Caki2 (cell line): ENCODE results near the gene CPZ. TPM values are rescaled to one million over a fixed set of nuclear protein-coding genes. Genes with fewer than 3 reads are reported as not detected.

Experiments used
- DNase-seq: peaks from one replicate; pipeline ENCODE4 v3.0.0-alpha.2; 2015; ENCODE audit warnings: low read depth
- in situ Hi-C: cut with HindIII; loops from 2 replicates; pipeline ENCODE4 v1.10.0; 2016; ENCODE audit warnings: low sequenced_read_pairs, low pct_unique_long_range_greater_than_20kb, mixed read lengths
- total RNA-seq: library from RNA; depleted of rRNA; stranded (reverse); fragments of >200 nt; shearing (Covaris generic); gene quantifications from 2 replicates; pipeline ENCODE4 v1.2.3, GENCODE V29; 2014; ENCODE audit warnings: low replicate concordance

CPZ gene
- total RNA-seq, 1 experiment from 2014 or later, result not detected

DNA sequence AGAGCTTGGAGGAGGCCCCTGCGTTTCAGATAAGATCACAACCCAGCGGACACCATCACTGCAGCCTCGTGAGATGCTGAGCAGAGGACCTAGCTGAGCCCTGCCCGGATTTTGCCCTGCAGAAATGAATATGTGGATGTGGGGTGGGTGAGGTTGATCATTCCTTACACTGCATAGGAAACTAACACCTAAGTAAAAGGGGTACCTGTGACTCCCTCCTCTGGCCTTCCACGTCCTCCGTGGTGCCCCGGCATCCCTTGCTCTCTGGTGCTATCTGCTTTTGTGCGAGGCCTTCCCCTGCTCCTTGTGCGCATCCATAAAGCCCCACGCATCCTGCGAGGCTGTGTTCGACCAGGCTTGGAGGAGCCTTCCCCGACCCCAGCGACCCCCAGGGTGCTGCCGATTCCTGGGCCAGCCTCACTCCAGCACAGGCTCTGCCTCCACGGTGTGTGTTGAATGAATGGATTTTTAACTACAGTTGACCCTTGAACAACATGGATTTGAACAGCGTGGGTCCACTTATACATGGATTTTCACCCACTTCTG, 37.9 kb upstream of the CPZ start:
- in situ Hi-C loops, result no loop called here
- DNase-seq, result no peak

DNA sequence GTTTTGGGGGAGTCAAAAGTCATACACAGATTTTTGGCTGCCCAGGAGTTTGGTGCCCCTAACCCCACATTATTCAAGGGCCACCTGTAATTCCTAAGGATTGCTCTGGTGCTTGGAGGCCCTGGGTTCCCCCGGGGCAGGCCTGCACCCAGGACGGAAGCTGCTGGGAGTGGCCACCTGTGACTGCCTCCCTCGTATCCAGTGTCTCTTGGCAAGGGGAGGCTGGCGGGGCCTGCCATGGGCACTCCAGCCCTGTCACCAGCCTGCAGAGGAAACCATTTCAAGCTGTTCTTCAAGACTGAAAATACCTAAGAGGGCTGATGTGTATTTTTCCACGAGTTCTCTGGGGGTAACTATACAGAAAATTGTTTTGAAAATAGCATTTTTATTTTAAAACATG, 36.8 kb upstream of the CPZ start:
- in situ Hi-C loops, result no loop called here
- DNase-seq, result no peak

DNA sequence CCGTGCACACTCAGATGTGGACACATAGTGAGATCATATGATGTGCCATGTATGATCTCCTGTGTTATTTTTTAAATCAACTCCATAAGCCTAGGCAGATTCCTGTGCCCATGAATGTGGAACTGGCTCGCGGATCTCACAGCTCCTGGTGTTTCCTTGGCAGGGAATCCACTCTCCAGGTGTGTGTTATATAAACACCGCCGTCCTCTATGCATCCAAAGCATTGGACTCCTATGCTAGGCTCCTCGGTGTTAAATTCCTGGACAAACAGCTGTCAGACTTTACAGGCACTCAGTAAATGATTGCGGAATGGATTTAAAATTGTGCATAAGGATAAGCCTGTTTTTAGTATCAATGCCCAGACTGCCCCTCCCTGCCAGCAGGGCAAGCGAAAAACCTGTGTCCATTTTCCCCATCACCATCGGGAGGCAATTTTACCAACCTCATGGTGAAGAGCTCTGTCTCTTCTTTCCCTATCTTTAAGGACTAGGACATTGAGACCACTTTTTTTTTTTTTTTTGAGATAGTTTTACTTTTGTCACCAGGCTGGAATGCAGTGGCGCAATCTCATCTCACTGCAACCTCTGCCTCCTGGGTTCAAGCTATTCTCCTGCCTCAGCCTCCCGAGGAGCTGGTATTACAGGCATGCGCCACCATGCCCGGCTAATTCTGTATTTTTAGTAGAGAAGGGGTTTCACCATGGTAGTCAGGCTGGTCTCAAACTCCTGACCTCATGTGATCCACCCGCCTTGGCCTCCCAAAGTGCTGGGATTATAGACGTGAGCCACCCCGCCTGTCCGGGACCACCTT, 36.0 kb upstream of the CPZ start:
- DNase-seq, result no peak
- in situ Hi-C loops, result no loop called here

DNA sequence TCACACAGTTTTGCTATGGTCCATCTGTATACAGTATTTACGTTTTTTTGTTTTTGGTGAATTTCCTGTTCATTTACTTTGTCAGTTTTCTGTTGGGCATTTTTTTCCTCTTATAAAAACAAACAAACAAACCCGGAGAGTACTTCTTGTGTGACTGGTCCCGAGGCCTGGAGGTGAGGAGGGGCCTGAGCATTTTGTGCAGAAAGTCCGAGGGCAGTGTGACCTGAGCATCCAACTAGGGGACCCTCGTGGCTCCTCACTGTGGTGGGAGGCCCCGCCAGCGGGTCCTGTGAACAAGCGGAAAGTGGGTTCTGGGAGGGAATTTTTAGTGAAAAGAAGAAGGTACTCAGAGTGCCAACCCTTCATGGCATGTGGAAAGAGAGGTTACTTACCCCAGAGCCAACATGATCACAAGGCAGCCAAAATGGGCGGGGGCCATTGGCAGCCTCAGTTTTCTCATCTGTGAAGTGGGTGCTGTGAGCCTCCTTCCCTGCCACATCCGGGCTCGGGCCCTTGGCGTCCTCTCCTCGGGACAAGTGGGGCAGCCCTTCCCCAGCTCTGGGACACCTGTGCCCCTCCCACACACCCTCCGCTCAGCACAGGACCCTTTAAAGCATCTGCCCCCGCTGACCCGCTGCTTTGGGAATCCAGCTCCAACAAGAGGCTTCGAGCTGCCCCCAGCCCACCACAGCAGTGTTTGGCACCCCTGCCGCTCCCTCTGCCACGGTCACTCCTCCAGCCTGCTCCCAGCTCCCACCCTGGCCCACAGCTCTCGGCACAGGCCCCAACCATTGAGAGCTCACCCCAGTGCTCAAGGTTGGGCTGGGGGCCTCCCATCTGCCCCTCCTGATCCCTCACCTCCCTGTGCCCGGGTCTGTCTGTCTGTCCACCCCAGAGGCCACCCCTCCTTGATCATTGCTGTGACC, 35.2 kb upstream of the CPZ start:
- in situ Hi-C loops, result no loop called here
- DNase-seq, result no peak

DNA sequence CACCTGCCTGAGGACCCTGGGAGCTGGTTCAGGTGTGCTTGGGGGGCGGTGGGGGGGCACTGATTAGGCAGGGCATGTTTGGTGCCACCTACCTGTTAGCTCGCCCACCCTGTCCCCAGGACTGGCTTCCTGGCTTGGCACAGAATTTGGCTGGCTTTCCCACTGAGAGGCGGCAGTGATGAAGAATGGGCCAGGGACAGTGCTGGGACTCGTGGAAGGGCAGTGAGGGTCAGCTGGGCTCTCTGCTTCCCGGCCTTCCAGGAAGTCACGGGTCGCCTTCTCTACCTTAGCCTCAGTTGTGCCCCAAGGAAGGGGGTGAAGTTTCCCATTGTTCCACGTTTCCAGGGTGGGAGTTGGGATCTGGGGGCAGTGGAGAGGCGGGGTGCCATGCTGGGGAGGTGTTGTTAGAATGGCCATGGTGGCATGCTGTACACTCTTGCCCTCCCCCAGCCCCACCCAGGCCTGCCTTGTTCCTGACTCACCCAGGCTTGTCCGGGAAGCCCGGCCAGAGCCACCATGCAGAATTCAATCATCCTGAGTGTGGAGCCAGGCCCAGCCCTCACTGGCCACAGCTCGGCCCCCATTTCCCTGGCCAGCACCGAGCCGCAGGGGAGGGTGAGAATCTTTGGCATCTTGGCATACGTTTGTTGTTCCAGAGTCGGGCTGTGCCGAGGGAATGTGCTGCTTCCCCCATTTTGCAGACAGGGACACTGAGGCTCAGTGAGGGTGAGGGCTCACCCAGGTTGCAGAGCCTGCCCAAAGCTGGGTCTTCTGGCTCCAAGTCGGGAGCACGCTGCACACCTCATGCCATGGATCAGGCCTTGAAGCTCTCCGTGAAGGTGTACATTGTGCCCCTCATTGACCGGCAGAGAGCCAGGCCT, 34.2 kb upstream of the CPZ start:
- no peak for DNase-seq
- in situ Hi-C loops, result no loop called here

DNA sequence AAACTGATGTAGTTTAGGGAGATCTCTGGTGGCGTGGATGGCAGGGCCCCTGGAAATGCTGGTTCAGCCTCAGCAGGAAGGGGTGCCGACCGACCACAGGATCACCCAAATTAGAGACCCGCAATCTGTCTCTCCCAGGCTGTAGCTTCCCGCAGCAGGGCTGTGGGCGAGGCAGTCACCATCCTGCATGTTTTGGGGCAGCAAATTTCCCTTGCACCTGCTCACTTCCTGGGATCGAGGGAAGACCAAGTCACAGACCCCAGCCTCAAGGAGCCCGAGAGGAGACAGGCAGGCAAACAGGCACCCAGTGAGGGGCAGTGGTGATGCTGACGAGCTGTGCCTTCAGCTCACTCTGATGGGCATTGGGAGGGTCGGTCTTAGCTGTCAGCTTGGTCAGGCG, 33.6 kb upstream of the CPZ start:
- in situ Hi-C loops, result no loop called here
- no peak for DNase-seq

DNA sequence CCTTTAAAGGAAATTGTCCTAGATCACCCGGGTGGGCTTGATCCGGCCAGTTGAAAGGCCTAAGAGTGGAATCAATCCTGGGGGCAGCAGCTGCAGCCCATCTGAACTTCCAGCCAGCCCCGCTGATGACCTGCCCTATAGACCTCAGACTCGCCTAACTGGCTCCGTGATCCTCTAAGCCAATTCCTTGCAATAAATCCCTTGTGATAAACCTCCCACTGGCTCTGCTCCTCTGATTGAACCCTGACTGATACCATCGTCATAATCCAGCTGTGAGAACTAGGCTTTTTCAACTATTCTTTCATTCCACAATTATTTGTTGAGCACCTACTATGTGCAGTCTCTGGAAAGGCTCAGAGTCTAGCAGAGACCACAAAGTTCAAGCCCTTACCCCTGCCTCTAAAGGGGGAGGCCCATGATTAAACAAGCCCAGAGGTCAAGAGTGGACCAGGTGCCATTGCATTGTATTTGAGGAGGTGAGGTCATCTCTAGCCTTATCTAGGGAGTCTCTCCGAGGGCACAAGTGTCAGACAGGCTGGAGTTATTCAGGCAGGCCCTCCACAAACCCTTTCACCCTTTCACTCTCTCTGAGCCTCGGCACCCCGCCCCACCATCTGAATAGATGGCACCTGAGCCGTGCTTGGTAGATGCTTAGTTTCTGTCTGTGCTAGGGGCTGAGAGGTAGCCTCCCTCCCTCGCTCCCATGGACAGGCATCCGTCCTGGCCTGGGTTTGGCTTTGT, 32.9 kb upstream of the CPZ start:
- no peak for DNase-seq
- in situ Hi-C loops, result no loop called here

DNA sequence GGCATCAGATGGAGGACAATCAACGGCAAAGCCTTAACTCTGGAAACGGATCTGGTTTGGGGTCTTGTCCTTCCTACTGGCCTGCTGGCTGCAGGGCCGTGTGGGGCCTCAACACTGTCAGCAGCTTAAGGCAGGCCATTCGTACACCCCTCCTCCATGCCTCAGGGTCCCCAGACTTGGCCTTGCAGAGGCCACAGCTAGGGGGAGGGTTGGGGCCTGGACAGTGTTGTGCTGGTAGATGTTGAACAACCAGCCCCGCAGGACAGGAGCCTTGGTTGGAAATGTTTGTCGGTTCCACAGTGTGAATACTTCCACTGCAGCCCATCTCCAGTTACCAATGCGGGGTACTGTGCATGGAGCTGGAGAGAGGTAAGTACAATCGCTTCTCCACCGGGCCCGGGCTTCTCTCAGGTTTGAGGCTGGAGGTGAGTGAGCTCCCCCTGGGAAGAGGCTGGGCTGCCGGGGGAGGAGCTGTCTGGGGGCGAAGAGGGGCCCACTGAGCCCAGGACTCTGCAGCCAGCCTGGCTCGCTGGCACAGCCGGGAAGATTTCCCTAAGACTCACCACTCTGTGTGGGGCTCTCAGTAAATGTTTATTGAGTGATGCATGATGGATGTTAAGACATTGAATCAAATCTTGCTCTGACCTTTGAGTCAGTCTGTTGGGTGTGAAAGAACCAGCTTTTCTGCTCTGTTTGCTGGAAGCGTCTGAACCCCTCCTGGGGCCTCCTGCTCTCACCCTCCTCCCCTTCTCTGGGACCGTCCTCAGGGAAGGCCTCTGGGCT, 32.1 kb upstream of the CPZ start:
- in situ Hi-C loops, result no loop called here
- DNase-seq, result no peak

DNA sequence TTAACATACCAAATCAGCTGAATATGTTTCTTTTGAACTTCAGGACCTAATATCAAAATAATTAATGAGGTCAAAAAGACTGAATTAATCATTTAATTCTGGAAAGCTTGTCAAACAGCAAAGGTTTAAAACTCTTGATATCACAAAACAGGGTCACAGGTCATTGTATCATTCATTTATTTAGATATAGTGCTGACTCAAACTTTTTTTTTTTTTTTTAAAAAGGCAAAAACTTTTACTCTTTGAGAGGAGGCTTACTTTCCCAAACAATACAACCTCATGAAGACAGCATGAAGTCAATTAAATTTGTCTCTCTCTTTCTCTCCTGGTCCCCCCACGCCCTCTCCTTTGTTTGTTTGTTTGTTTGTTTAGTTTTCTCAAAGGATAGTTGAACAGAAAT, 28.0 kb upstream of the CPZ start:
- in situ Hi-C loops, result no loop called here
- no peak for DNase-seq

DNA sequence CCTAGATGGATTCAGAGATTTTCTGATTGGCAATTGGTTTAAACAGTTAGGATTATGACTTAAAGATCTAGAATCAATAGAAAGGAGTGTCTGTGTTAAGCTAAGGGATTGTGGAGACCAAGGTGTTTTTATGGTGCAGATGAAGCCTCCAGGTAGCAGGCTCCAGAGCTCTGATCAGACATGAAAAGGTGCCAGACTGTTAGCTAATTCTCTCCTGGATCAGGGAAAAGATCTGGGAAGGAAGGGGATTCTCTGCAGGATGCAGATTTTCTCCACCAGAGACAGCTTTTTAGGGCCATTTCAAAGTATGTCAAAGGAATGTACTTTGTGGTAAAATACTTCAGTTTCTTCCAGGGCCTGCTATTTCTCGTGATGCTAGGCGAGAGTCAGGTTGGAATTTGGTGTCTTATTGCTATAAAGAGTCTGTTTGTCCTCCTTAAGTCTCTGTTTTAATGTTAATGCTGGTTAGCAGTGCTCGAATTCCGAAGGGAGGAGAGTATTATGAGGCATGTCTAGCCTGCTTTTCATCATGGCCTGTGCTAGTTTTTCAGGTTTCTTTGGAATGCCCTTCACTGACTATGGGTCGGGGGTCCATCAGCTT, 24.4 kb upstream of the CPZ start:
- DNase-seq, result no peak
- in situ Hi-C loops, result no loop called here

DNA sequence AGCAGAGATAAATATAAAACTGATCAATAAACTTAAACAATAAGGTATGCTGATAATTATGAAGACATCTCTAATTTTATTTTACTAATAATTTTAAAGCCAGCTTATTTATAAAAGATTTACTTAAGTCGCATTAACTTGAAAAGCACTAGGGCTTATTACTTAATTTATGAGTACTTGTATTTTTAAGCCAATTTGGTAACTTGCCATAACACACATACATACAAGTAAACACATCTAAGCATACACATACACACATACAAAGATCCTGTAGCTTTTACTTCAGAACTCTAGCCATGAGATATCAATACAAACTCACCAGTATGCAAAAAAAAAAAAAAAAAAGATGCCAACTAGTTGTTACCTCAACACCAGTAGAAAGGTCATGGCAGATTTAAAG, 22.4 kb upstream of the CPZ start:
- in situ Hi-C loops, result no loop called here
- DNase-seq, result no peak

DNA sequence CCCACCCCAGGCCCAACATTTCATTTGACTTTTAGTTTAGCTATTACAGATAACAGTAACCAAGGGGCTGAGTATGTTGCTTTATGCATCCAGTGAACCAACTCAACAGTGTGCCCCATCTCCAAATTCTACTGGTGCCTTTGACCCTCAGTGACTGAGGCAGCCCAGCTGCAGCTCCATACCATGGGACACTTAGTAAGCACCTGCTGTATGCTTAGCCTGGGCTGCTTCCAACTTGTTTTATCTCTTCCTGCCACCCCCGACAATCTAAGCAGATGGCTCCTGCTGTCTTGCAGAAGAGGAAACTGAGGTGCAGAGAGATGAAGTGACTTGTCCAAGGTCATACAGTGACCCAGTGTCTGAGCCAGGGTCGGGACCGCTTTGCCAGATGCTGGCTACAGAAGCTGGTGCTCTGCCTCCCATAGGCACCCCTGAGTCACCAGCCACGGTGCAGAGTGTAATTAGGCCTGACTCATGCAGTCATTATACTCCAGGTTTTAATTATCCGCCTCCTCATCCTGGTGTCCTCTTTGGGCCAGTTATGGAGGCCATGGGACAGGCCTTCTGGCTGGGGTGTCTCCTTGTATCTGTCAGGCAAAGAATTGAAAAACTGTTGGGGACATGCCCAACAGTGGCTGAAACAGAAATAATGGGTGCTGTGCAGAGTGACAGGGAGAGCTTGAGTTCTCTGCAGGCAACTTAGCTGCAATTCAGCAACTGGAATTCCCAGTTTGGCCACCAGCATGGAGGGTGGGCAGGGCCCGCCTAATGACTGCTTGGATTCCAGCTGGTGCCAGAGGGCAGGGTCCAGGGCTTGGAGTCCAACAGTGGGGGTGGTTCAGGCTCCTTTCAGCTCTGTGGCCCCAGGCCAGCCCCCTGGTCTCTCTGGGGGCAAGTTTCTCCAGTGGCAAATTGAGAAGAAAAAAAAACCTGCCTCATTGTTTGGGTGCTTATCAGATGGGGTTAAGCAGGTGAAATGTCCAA, 20.6 kb upstream of the CPZ start:
- DNase-seq, result no peak
- in situ Hi-C loops, result no loop called here

DNA sequence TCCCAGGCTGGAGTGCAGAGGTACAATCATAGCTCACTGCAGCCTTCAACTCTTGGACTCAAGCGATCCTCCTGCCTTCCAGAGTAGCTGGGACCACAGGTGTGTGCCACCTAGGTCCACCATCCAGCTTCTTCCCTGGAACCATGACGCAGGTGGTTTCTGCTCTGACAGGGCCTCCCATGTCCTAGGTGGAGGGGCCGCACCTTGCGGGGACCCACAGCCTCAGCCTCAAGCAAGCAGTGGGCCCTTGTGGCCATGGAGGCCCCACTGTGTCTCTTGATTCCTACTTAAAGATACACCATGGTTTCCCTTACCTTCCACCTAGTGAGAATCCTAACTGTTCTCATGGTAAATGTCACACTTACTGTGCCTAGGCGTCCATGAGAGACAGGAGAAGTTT, 19.3 kb upstream of the CPZ start:
- DNase-seq, result no peak
- in situ Hi-C loops, result no loop called here

DNA sequence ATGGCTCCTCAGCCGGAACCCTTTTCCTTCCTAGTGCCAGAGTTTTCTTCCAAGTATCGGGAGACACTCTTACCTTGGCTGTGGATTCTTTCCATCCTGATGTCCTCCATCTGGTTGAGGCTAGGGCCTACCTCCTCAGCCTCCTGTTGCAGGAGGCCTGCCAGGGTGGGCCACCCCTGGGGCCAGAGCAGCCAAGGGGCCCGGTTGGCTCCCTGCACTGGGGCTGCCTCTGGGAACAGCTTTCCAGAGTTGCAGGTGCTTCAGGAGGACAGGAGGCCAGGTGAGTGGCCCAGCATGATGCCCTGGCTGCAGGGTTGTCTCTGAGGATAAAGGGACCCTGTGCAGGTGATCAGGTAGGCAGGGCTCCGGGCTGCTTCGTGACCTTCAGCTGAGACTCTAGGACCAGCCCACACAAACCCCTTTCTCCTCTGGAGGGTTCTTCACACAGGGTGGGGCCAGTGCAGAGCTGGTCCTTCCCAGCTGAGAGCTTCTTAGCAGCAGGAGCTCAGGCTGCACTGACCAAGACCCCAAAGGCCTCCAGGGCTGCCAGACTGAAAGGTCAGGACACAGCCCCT, 17.7 kb upstream of the CPZ start:
- in situ Hi-C loops, result no loop called here
- DNase-seq, result no peak

DNA sequence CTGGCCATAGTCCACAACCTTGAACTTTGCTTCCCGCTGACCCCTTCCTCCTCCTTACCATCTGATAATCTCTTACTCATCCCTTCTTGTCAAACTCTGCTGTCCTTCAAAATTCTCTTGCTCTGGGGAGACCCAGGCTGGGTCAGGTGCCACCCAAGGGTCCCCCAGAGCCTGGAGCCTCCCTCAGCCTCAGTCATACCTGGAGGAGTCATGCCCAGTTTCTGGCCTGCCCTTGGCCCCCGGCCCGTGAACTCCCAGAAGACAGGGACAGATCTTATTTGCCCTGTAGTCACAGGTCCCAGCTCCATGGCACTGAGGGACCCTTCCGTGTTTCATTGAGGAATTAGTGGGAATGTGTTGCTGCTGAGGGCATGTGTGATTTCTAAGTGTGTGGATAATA, 17.1 kb upstream of the CPZ start:
- in situ Hi-C loops, result no loop called here
- DNase-seq, result no peak
